Stimulated activated CD4-positive, alpha-beta T cell treated with anti-CD3 and anti-CD28 coated beads, Interleukin-15, amount 100 ng/mL, for 1 hour (primary cell): ENCODE data around the gene NTMT1.

ENCODE experiments used
- DNase-seq, 2 donors: peaks; one replicate each; pipeline ENCODE4 v3.0.0-alpha.2; 2020; ENCODE audit warnings: low read depth in 1 of 2, low spot score in 1 of 2

NTMT1 gene

DNA sequence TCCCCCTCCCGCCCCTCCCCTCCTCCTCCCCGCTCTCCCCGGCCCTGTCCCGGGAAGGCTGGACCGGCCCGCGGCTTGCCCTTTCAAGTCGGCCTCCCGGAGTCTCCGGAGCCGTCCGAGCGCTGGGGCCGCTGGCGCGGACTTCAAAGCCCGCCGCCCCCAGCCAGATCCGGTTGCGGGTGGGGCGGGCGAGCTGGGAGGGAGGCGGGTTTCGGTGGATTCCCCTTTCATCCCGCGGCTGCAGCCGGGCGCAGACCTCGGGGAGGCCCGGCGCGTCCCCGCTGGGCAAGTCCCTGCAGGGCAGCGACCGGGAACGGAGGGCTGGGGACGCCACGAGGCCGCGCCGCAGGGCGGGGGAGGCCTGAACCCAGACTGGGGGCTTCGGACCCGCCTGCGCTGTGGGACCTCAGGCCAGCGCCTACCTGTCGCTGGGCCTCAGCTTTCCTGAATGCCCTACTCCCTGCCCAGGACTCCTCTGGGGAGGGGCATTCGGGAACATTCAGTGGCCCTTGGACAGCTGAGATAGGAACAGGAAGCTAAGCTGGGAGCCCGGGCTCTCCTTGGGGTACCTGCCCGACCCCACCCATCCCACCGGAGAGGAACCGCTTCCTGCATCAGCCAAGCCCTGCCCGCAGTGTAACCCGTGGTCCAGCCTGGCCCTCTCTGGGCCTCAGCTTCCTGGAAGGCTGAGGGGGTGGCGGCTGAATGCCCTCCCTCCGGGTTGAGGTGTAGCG, 28.4 kb upstream of the NTMT1 start:
- DNase-seq = no peak

GRCh38 chr9:129598089-129598596, 27.8 kb upstream of the NTMT1 start:
- DNase-seq = no peak

DNA sequence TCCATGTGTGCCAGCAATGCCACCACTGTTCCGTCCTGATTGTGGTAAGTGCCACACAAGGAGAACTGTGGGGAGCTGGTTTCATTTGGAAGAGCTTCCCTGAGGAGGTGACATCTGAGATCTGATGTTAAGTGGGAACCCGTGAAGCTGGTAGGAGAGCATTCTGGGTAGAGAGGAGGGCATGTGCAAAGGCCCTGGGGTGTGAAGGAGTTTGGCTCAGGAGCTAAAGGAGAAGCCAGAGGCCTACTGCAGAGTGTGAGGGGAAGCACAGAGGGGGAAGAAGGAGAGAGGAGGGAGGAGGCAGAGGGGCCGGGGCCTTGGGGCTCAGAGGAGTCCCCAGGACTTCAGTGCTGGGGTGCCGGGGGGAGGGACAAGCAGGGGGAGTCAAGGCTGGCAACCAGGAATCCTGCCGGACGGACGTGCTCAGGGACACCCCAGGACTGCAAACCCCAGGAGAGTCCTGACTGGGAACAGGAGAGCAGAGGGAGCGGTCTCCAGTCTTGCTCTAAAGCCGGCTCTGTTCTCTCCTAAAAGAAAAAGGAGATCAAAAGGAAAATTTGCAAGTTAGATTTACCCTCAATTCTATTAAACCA, 24.8 kb upstream of the NTMT1 start:
- DNase-seq = no peak

DNA sequence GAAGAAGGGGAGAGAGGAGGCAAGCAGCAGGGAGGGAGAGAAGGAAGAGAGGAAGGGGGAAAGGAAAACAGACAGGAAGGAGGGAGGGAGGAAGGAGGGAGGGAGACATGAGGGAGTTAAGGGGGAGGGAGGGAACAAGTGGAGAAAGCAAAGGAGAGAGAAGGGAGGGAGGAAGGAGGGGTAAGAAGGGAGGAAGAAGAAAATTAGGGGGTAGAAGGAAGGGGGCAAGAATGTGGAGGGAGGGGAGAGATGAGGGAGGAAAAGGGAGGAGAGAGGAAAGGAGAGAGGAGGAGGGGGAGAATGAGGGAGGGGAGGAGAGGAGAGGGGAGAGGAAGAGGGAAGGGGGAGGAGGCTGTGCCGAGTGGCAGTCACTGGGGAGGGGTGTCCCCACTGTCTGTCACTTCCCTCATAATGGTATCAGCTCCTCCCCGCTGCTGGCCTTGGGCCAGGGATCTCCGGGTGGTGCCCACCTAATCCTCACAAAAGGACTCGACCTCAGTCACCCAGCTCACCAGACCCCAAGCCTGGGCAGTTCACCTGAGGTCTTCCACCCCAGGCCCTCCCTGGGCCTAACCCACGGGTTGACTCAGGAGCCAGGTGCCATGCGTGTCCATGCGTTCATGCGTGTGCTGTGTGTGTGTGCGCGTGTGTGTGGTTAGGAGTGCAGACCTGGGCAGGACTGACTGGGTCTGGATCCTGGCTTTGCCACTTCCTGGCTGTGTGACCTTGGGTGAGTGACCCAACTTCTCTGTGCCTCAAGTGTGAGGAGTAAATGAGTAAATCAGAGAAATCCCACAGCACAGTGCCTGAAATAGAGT, 23.2 kb upstream of the NTMT1 start:
- DNase-seq = no peak

- no peak for DNase-seq
These were observed 21.8 kb upstream of the NTMT1 start for GRCh38 chr9:129604056-129604765.

- no peak for DNase-seq
These were observed 21.2 kb upstream of the NTMT1 start for GRCh38 chr9:129604766-129605163.

- no peak for DNase-seq
These were observed 19.6 kb upstream of the NTMT1 start for GRCh38 chr9:129606161-129607026.

GRCh38 chr9:129607027-129607387, 19.0 kb upstream of the NTMT1 start:
- DNase-seq = no peak

GRCh38 chr9:129608561-129609481, 17.1 kb upstream of the NTMT1 start:
- DNase-seq = no peak

DNA sequence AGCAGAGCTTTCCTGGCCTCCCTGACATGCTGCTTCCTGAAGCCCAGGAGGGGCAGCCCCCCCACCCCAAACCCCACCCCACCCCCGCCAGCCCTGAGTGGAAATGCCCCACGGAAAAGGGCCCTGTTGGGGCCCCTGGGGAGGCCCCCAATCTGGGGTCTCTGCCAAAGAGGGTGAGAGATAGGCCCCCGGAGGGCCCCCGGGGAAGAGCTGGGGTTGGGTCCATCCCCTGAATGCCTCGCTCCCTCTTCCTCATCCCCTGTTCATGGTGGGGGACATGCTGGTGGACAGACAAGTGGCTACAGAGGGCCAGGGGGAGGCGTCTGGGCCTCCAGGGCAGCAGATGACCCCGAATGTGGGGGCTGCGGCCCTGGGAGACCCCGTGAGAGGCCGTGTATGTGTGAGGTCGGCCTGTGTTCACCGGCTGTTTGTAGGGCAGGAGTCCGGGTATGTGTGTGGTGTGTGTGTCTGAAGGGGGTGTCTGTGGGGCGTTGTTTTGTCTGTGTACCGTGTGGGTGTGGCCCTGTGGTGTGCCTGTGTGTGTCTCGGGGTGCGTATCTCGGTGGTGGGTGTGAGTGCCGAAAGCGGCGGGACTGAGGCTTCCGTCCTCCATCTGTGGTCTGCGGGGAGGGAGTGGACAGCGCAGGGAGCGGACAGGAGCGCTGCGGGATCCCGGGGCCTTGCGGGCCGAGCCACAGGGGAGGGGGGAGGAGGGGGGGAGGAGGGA, 16.3 kb upstream of the NTMT1 start:
- DNase-seq = peak in 1 of 2 donors; percentile 33

DNA sequence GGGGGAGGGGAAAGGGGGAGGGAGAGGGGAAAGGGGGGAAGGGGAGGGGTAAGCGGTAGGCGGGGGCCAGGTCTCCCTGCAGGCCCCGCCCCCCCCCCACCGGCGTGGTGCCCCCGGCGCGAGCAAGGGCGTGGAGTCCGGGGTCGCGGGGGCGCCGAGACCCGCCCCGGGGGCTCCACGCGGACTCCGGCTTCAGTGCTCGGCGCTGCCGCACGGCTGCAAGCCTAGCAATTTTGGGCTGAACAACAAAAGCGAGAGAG, 15.8 kb upstream of the NTMT1 start:
- no peak for DNase-seq

DNA sequence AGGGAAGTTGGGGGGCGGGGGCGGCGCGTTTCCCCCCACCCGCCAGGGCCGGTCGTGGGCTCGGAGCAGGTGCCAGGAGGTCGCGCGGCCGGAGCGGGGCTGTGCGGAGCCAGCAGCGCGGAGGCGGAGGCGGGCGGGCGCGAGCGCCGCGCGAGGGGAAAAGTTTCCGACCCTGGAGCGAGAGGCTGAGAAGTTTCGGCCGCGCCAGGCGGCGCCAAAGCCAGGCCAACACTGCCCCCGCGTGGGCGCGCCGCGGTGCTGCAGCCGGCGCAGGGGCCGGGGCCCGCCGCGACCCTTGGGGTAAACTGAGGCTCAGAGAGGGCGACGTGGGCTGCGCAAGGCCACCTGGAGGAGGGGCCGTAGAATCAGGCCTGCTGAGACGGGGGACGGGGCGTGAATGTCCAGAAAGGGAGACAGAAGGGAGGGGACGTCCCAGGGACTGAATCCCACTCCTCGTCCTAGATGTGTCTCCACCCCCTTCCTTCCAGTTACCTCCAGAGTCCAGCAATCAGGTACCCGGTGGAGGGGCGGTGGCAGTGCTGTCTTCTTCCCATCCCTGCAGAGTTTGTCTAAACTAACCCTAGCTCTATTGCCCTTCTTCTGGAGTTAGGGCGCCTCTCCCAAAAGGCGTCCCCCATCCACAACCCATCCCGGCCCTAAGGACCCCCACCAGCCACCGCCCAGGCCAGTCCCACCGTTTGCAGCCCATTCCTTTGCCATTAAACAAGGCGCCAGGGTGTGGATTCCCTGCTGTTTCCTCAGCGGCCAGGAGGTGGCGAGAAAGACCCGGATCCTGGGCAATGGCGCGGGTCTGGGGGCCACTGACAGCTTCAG, 15.3 kb upstream of the NTMT1 start:
- peak; percentile 58 to 59 for DNase-seq

DNA sequence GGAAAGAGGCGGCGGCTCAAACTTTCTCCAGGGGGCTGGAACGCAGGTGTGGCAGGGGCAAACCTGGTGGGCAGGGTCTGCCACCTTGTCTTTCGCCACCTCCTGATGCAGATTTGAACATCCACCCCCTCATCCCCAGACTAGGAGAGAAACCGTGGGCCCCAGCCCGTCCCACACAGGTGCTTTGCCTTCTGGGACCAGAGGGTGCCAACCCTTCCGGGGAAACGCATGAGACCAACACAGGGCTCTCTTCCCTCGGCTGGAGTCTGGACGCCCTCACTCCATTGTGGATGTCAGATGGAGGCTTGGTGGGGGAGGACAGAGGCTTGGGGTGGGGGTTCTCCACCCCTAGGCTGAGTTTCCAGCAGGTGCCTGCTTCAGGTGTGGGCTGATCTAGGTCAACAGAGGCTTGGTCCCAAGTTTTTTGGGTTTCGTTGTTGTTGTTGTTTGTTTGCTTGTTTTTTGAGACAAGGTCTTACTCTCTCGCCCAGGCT, 14.6 kb upstream of the NTMT1 start:
- DNase-seq = no peak

DNA sequence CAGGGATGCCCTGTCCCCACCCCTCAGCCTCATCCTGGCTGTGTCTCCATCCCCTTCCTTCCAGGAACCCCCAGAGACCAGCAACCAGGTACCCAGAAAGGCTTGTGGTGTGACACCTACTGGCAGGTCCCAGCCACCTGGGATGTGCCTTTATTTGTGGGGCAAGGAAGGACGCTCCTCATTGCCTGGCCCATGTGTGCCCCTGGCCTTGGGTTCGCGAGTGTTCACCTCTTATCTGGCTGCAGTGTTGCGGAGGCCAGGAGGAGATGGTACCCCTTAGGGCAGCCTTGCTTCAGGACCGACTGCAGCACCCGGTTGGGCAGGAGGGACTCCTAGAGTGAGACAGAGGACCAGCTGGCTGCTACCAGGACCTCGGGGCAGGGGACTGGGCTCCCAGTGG, 13.8 kb upstream of the NTMT1 start:
- no peak for DNase-seq

GRCh38 chr9:129612815-129613519, 13.0 kb upstream of the NTMT1 start:
- no peak for DNase-seq

- DNase-seq = no peak
These were observed 12.3 kb upstream of the NTMT1 start for GRCh38 chr9:129613520-129614175.

DNA sequence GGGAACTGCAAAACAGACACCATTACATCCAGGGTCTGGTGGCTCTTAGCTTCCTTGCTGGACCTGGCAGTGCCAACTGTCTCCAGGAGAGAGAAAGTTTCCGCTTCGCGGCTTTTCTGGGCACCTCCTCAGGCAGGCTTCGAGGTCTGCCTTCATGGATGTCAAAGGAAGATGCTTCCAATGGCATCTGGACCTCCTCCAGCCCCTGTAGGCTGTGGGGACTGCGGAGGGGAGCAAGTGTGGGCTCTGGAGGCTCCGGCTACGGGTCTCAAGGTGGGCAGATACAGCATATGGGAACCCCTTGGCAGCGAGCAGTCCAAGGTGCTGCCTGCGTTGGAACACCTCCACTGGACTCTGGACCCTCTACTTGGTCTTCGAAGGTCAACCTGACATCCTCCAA, 11.0 kb upstream of the NTMT1 start:
- DNase-seq = no peak
